ENCODE measurements around the gene PNPT1. TPM values are rescaled to one million over a fixed set of nuclear protein-coding genes. Genes with fewer than 3 reads are reported as not detected.

Gene PNPT1
- polyA plus RNA-seq, 2 of the 4 experiments (the other 2 are of a cell fraction), result 49.6 to 65.9 TPM

- Histone ChIP-seq H3K4me1 (0 out of 3 replicates have a peak, but pooled peaks cover 2% of the 10 kb centered on the region), H3K4me3 (no peak overlapping the region), H3K9me3 (no peaks in the 10 kb centered on the region), H3K4me2 (no peak overlapping the region), H3K27ac (no peak overlapping the region)
- DNase-seq (ENCODE audit: low read depth in 1 of 2, low spot score in 1 of 2), result no peak
- no peak for FAIRE-seq
- ChIA-PET POLR2A (no interaction called here), CTCF (interaction anchor here (1.5 to 5.6 kb wide), 18 partner anchors 10 to 414 kb away, joined by 4 to 55 read pairs (median 15); no protein-coding TSS in a partner anchor)
- TF ChIP-seq HOXA7 (CRISPR knock-in tag; IDR thresholded peaks at IDR 0.05) (no peak), NPAS2 (CRISPR knock-in tag; IDR thresholded peaks at IDR 0.05; ENCODE audit: borderline replicate concordance) (no peak), RARB (CRISPR knock-in tag; IDR thresholded peaks at IDR 0.05) (no peak), PBX3 (IDR thresholded peaks at IDR 0.05) (no peak), HMGXB4 (CRISPR knock-in tag; IDR thresholded peaks at IDR 0.05; ENCODE audit: borderline replicate concordance) (no peak), RNF2 (IDR thresholded peaks at IDR 0.05; ENCODE audit: borderline replicate concordance, low read depth) (no peak), POLR2A (IDR thresholded peaks at IDR 0.05; ENCODE audit: low read length) (no peak), RFX5 (IDR thresholded peaks at IDR 0.05) (no peak), USF2 (IDR thresholded peaks at IDR 0.05) (no peak), CBX8 (IDR thresholded peaks at IDR 0.05) (no peak), ESRRA (IDR thresholded peaks at IDR 0.05; ENCODE audit: borderline replicate concordance, low read length) (no peak), CHD2 (IDR thresholded peaks at IDR 0.05; ENCODE audit: low read length, partially characterized antibody) (no peak), HOXB5 (CRISPR knock-in tag; IDR thresholded peaks at IDR 0.05) (no peak), CEBPB (IDR thresholded peaks at IDR 0.05) (no peak), EHMT2 (IDR thresholded peaks at IDR 0.05; ENCODE audit: low read depth) (no peak)
- TF ChIP-seq, protein P1, sequence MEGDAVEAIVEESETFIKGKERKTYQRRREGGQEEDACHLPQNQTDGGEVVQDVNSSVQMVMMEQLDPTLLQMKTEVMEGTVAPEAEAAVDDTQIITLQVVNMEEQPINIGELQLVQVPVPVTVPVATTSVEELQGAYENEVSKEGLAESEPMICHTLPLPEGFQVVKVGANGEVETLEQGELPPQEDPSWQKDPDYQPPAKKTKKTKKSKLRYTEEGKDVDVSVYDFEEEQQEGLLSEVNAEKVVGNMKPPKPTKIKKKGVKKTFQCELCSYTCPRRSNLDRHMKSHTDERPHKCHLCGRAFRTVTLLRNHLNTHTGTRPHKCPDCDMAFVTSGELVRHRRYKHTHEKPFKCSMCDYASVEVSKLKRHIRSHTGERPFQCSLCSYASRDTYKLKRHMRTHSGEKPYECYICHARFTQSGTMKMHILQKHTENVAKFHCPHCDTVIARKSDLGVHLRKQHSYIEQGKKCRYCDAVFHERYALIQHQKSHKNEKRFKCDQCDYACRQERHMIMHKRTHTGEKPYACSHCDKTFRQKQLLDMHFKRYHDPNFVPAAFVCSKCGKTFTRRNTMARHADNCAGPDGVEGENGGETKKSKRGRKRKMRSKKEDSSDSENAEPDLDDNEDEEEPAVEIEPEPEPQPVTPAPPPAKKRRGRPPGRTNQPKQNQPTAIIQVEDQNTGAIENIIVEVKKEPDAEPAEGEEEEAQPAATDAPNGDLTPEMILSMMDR (IDR thresholded peaks at IDR 0.05), result no peak
- WGBS (ENCODE audit: missing lambda C conversion rate), result 53% methylated on average over 1 of the region's 1 CpG
- ATAC-seq, result no peak
Observed at GRCh38 chr2:55719852-55720251, 26.2 kb upstream of the PNPT1 start.

DNA sequence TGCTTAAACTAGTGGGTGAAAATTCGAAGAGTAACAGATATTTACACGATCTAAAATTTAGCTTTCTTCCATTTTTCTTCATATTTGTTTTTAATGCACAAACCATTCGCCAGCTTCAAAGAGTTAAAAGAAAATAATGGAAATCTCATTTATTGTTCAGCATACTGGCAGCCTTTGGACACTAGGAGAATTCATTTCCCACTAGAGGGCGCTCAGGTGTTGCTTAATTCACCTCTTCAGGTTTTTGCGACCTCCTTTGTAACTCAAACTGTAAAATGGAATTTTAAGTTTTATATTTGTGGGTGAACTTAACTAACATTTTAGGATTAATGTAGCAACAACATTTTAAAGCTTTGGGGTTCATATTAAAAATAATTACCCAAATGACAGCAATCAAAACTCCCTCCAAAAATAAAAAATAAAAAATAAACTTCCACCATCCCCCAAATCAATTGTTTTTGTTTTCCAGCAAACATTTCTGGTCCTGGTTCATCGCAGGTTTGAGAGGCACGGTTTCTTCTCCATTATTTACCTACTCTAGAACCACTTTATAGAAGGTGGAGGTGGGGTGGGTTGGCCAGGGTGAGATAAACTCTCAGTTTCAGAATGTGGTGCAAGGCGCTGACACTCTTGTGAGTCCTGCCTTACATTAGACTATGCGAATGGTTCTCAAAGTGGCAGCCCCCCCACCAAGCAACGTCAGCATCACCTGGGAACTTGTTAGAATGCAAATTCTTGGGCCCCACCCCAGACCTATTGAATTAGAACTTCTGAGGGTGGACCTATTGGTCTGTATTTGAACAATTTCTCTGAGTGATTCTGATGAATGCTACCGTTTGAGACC is 24.7 kb upstream of the PNPT1 start:
- Histone ChIP-seq H3K4me2 (no peak overlapping the region), H3K27ac (peak overlapping the region in 1 of 2 experiments; percentile 41; a peak in 3 of 6 replicates), H3K9me3 (no peaks in the 10 kb centered on the region), H3K4me3 (no peak overlapping the region), H3K4me1 (0 out of 3 replicates have a peak, but pooled peaks cover 2% of the 10 kb centered on the region)
- DNase-seq (ENCODE audit: low read depth in 1 of 2, low spot score in 1 of 2) (peak; percentile 58 to 71), ATAC-seq (peak; percentile 74 to 92; a peak in 5 of 6 replicates), FAIRE-seq (peak; percentile 88)
- WGBS (ENCODE audit: missing lambda C conversion rate), result 25% methylated on average over 11 of the region's 11 CpGs
- ChIA-PET POLR2A (interaction anchor here (0.5 kb wide), 1 partner anchor 37 kb away, joined by 4 read pairs; no protein-coding TSS in a partner anchor), CTCF (interaction anchor here (0.6 to 5.6 kb wide), 76 partner anchors 9 to 1728 kb away, joined by 3 to 55 read pairs (median 5); no protein-coding TSS in a partner anchor)
- TF ChIP-seq KDM1A (IDR thresholded peaks at IDR 0.05; ENCODE audit: low read depth) (no peak), FOXS1 (CRISPR knock-in tag; IDR thresholded peaks at IDR 0.05) (no peak), BHLHE40 (IDR thresholded peaks at IDR 0.05; ENCODE audit: low read depth, low read length) (no peak), SREBF2 (IDR thresholded peaks at IDR 0.05) (no peak), TP53 (CRISPR knock-in tag; IDR thresholded peaks at IDR 0.05) (no peak), ZNF302 (CRISPR knock-in tag; IDR thresholded peaks at IDR 0.05) (no peak), BCL3 (IDR thresholded peaks at IDR 0.05) (no peak), MAFK (IDR thresholded peaks at IDR 0.05; ENCODE audit: partially characterized antibody) (no peak), RARB (CRISPR knock-in tag; IDR thresholded peaks at IDR 0.05) (no peak), FOSB (CRISPR knock-in tag; IDR thresholded peaks at IDR 0.05) (no peak), ZFP36 (IDR thresholded peaks at IDR 0.05; ENCODE audit: borderline replicate concordance, partially characterized antibody) (no peak)
- TF ChIP-seq, protein P1 (IDR thresholded peaks at IDR 0.05), result peak; percentile 99
- TF ChIP-seq, protein P2, sequence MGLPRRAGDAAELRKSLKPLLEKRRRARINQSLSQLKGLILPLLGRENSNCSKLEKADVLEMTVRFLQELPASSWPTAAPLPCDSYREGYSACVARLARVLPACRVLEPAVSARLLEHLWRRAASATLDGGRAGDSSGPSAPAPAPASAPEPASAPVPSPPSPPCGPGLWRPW (IDR thresholded peaks at IDR 0.05), result no peak

All from A549 (cell line).